Spinal cord (tissue), 4 donors: Measurements from ENCODE around the gene MICALL2. TPM values are rescaled to one million over a fixed set of nuclear protein-coding genes. Genes with fewer than 3 reads are reported as not detected.

ENCODE experiments used
- polyA plus RNA-seq, 2 donors: library from polyadenylated mRNA; unstranded; fragments of 120-200 nt; gene quantifications; one replicate each; pipeline ENCODE4 v1.2.1, GENCODE V29; 2013; ENCODE audit not compliant: insufficient read length in 2 of 2
- total RNA-seq, 2 donors: library from RNA; depleted of rRNA in 1 of 2; stranded (reverse); fragments of 120-200 nt in 1 of 2; fragments of >200 nt in 1 of 2; gene quantifications; one replicate each; pipeline versions ENCODE4 v1.2.3 to v1.2.4, GENCODE V29; 2013 to 2014

Gene MICALL2
- total and polyA plus RNA-seq, 4 donors = 13.1 to 34.7 (median 20.6) TPM

Other genes starting within 250 kb of the MICALL2 start
- gene UNCX, start 226.6 kb downstream of the MICALL2 start, total RNA-seq = 1 to 10 TPM in 1 of 2 donors, under 1 TPM in 1; 0.69 to 1.8 TPM
- 1 to 10 TPM; 3.7 to 3.9 TPM for gene UNCX, start 226.6 kb downstream of the MICALL2 start, polyA plus RNA-seq
- gene INTS1, start 44.9 kb upstream of the MICALL2 start, total RNA-seq = 10 to 100 TPM; 24.0 to 30.8 TPM
- gene INTS1, start 44.9 kb upstream of the MICALL2 start, polyA plus RNA-seq = 100 to 1,000 TPM; 100 to 107 TPM
- gene MAFK, start 71.2 kb upstream of the MICALL2 start, total RNA-seq = 1 to 10 TPM; 7.7 to 8.8 TPM
- gene MAFK, start 71.2 kb upstream of the MICALL2 start, polyA plus RNA-seq = 10 to 100 TPM; 10.6 to 13.5 TPM
- under 1 TPM; 0.20 to 0.33 TPM for gene TMEM184A, start 96.7 kb upstream of the MICALL2 start, total RNA-seq
- 1 to 10 TPM in 1 of 2 donors, under 1 TPM in 1; 0.74 to 2.3 TPM for gene TMEM184A, start 96.7 kb upstream of the MICALL2 start, polyA plus RNA-seq
- 10 to 100 TPM; 16.3 to 44.6 TPM for gene PSMG3, start 110.6 kb upstream of the MICALL2 start, total RNA-seq
- gene PSMG3, start 110.6 kb upstream of the MICALL2 start, polyA plus RNA-seq = 10 to 100 TPM; 39.3 to 44.7 TPM
- 1 to 10 TPM; 7.8 to 8.2 TPM for gene ELFN1, start 210.8 kb upstream of the MICALL2 start, total RNA-seq
- 10 to 100 TPM; 24.3 to 28.4 TPM for gene ELFN1, start 210.8 kb upstream of the MICALL2 start, polyA plus RNA-seq